BLaER1 (cell line): Measurements from ENCODE around the gene NME5.
"Not testable (repeated sequence)": the region's sequence is repeated elsewhere in the genome, so short reads cannot be mapped to it uniquely, and the experiment has no call there.

ENCODE experiments used
- H3K27ac ChIP-seq: shearing (Covaris generic); formaldehyde crosslinking; 2 replicates; pipeline ENCODE4 v1.8.1; 2022
- H3K27me3 ChIP-seq: shearing (Covaris generic); formaldehyde crosslinking; 2 replicates; pipeline ENCODE4 v1.8.1; 2022
- H3K36me3 ChIP-seq: shearing (Covaris generic); formaldehyde crosslinking; 2 replicates; pipeline ENCODE4 v1.8.1; 2022
- H3K4me1 ChIP-seq: shearing (Covaris generic); formaldehyde crosslinking; 2 replicates; pipeline ENCODE4 v1.8.1; 2022
- H3K4me2 ChIP-seq: shearing (Covaris generic); formaldehyde crosslinking; 2 replicates; pipeline ENCODE4 v1.8.1; 2022
- H3K4me3 ChIP-seq: shearing (Covaris generic); formaldehyde crosslinking; 2 replicates; pipeline ENCODE4 v1.8.1; 2022
- H3K9ac ChIP-seq: shearing (Covaris generic); formaldehyde crosslinking; 2 replicates; pipeline ENCODE4 v1.8.1; 2022
- H3K9me3 ChIP-seq: shearing (Covaris generic); formaldehyde crosslinking; 2 replicates; pipeline ENCODE4 v1.8.1; 2022
- H4K20me1 ChIP-seq: shearing (Covaris generic); formaldehyde crosslinking; 2 replicates; pipeline ENCODE4 v1.8.1; 2022
- Cebpa-rat ChIP-seq: shearing (Covaris generic); IDR thresholded peaks from 2 replicates; pipeline ENCODE4 v1.8.1; 2022

Gene NME5

DNA sequence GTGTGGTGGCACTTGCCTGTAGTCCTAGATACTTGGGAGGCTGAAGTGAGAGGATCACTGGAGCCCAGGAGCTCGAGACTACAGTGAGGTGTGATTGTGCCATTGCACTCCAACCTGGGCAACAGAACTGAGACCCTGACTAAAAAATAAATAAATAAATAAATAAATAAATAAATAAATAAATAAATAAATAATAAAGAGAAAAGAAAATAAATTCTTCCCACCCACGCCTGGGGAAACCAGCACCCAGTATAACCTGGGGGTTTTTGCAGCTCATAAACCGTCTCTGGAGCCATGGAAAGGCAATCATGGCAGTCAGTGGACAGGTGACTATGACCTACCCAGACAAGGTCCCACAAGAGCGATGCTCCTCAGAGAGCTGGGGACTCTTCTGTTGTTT lies 47.5 kb downstream of the NME5 start:
- Histone ChIP-seq H3K4me1 (peaks cover 32% of the 10 kb centered on the region), H3K36me3 (no peaks in the 10 kb centered on the region), H3K27me3 (no peaks in the 10 kb centered on the region), H3K4me2 (no peak overlapping the region), H3K9me3 (no peaks in the 10 kb centered on the region), H3K27ac (no peak overlapping the region), H3K9ac (no peak overlapping the region), H4K20me1 (no peaks in the 10 kb centered on the region), H3K4me3 (no peak overlapping the region)
- TF ChIP-seq Cebpa-rat: no peak

DNA sequence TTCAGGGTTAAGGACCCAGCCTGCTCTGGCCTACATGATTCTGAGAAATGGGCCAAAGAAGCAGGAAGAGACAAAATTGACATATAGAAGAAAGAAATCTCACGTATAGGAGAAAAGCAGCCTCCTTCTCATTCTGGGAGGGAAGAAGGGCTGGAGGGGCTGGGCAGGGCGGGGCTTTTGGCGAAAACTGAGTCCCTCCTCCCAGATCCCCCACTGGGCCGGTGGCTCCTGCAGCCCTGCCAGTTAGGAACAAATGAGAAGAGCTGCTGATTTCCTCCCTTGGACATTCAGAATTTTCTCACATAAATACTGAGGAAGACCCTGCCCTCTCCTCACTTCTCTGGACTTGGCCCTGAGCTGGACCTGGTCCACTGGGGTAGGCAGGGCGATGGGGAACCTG lies 55.5 kb downstream of the NME5 start, which contains the start of gene WNT8A:
TSS of gene WNT8A (plus strand) at position 332 of the 400 bp plus-strand sequence. CDS start 95 bp downstream, outside the sequence.
- no peak within 1 kb of the TSS for H3K9ac ChIP-seq
- H3K9me3 ChIP-seq: no peaks in the 10 kb centered on the region
- no peaks in the 10 kb centered on the region for H4K20me1 ChIP-seq
- no peak within 1 kb of the TSS for H3K4me3 ChIP-seq
- H3K27me3 ChIP-seq: no peaks in the 10 kb centered on the region
- H3K27ac ChIP-seq: no peak within 1 kb of the TSS
- no peak for TF ChIP-seq Cebpa-rat
- H3K4me2 ChIP-seq: no peak within 1 kb of the TSS
- H3K36me3 ChIP-seq: no peaks in the 10 kb centered on the region
- H3K4me1 ChIP-seq: peaks cover 8% of the 10 kb centered on the region

DNA sequence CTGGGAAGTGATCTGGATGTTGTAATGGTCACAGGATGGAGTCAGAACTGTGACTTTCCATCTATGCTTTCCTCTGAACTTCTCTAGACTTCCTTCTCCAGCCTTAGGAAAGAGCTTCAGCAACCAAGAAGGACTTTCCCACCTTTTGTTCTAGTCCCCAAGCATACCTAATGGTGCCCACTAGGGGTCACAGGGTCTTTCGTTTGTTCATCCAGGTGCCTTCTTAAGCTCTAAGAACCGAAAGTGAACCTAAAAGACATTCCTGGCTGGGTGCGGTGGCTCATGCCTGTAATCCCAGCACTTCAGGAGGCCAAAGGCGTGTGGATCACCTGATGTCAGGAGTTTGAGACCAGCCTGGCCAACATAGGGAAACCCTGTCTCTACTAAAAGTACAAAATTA lies 57.2 kb downstream of the NME5 start:
- H3K27ac ChIP-seq: no peak overlapping the region
- H3K4me3 ChIP-seq: no peak overlapping the region
- TF ChIP-seq Cebpa-rat: no peak
- no peaks in the 10 kb centered on the region for H3K27me3 ChIP-seq
- H4K20me1 ChIP-seq: no peaks in the 10 kb centered on the region
- H3K9me3 ChIP-seq: no peaks in the 10 kb centered on the region
- peaks cover 8% of the 10 kb centered on the region for H3K4me1 ChIP-seq
- H3K9ac ChIP-seq: no peak overlapping the region
- H3K4me2 ChIP-seq: no peak overlapping the region
- H3K36me3 ChIP-seq: no peaks in the 10 kb centered on the region

DNA sequence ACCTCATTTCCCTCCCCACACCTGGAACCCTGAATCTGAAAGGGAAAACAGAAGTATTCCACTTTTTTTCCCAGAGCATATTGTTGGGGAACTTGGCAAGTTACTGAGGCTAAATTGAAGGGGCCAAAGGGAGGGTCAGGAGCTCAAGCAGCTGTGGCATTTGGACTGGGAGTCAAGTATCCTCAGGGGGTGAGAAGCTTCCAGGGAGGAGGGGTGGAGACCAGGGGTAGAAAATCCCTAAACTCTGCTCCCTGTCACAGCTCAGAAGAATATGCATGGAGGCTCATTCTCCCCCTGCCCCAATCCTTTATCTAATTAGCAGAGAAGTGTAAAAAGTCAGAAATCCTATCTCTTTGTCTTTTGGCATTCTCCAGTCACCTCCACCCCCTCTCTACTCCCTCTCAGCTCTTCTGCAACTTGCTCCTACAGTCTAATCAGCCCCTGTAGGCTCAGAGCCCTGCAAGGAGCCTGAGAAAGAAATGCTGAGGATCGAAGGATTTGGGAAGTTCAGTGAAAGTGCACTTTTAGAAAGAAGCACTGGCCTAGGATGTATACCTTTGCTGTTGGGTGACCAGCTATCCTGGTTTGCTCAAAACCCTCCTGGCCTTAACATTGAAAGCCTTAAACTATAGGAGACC lies 61.1 kb downstream of the NME5 start:
- Histone ChIP-seq H3K9me3 (no peaks in the 10 kb centered on the region), H3K4me3 (no peak overlapping the region), H3K36me3 (no peaks in the 10 kb centered on the region), H3K27ac (no peak overlapping the region), H3K9ac (no peak overlapping the region), H3K4me2 (no peak overlapping the region), H4K20me1 (no peaks in the 10 kb centered on the region), H3K4me1 (peaks cover 8% of the 10 kb centered on the region), H3K27me3 (no peaks in the 10 kb centered on the region)
- no peak for TF ChIP-seq Cebpa-rat

DNA sequence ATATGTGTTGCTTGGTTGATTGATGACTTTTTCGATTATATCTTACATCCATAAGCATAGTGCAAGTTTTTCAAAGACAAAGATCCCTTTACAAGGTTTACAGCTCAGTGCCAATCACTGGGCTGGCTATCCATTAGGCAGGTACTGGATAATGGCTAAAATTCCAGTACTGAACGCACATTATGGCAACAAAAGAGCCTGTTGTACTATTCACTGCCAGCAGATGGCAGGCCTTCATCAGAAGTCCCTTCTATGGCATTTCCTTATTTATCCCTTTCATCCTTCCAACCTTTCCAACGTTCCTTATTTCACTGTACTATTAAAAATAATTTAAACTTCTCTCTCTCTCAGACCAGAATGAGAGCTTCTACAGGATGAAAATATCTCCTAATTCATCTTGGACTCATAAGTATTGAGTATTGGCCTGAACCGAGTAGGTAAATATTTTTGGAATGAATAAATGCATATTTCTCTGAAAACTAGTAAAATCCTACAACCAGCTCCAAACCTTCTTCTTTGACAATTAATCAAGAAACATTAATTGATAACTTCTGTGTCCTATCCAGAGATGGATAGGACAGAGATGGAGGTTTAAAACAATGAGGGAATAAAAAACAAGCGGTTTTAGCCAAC lies 62.0 kb downstream of the NME5 start:
- no peak overlapping the region for H3K4me2 ChIP-seq
- no peak overlapping the region for H3K4me3 ChIP-seq
- H3K9ac ChIP-seq: no peak overlapping the region
- H3K36me3 ChIP-seq: no peaks in the 10 kb centered on the region
- H3K27ac ChIP-seq: no peak overlapping the region
- H3K9me3 ChIP-seq: no peaks in the 10 kb centered on the region
- no peak for TF ChIP-seq Cebpa-rat
- peaks cover 8% of the 10 kb centered on the region for H3K4me1 ChIP-seq
- H3K27me3 ChIP-seq: no peaks in the 10 kb centered on the region
- no peaks in the 10 kb centered on the region for H4K20me1 ChIP-seq

DNA sequence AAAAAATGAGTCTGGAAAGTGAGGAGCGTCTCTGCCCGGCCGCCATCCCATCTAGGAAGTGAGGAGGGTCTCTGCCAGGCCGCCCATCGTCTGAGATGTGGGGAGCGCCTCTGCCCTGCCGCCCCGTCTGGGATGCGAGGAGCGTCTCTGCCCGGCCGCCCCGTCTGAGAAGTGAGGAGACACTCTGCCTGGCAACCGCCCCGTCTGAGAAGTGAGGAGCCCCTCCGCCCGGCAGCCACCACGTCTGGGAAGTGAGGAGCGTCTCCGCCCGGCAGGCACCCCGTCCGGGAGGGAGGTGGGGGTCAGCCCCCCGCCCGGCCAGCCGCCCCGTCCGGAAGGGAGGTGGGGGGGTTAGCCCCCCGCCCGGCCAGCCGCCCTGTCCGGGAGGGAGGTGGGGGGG lies 69.2 kb downstream of the NME5 start:
- H3K9me3 ChIP-seq, H3K36me3 ChIP-seq, H3K4me1 ChIP-seq, H3K27me3 ChIP-seq, H4K20me1 ChIP-seq, H3K4me3 ChIP-seq, H3K9ac ChIP-seq, H3K4me2 ChIP-seq, H3K27ac ChIP-seq: not testable (repeated sequence)

DNA sequence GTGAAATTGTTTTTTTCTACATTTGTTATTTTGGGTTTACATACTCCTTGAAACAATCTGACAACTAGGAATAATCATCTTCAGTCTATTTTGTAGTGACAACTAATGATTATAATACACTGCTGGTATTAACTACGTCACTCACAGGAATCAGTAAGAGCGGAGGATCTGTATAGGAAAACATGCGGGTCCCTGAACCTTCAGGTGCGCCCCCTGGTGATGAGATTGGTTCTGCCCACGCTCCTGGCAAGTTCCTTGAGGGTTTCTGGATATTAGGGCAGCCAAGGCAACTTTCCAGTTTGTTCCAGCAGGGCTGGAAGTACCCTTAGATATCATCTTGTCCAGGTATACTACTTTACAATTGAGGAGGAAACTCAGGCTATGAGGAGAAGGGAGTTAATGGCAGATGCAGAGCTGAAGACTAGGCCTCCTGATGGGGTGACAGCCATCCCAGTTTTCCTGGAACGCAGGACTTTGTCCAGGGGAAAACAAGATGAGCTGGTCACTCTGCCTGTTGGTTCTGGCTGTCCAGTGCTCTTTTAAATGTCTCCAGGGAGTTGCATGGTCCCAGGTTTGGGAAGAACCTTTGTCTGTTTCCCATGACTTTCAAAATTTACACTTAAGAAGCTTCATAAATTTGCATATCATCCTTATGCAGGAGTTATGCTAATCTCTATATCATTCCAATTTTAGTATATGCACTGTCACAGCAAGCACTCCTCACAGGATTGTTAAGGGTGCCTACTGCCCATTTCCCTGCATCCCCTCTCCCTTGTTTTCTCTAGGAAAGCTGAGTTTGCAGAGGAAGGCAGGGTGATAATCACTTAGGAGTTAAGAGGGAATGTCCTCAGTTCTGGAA lies 70.3 kb downstream of the NME5 start:
- Histone ChIP-seq H3K27ac (no peak overlapping the region), H3K4me2 (no peak overlapping the region), H3K9me3 (no peaks in the 10 kb centered on the region), H3K9ac (no peak overlapping the region), H4K20me1 (no peaks in the 10 kb centered on the region), H3K4me1 (no peaks in the 10 kb centered on the region), H3K27me3 (no peaks in the 10 kb centered on the region), H3K36me3 (no peaks in the 10 kb centered on the region), H3K4me3 (no peak overlapping the region)
- TF ChIP-seq Cebpa-rat: no peak

DNA sequence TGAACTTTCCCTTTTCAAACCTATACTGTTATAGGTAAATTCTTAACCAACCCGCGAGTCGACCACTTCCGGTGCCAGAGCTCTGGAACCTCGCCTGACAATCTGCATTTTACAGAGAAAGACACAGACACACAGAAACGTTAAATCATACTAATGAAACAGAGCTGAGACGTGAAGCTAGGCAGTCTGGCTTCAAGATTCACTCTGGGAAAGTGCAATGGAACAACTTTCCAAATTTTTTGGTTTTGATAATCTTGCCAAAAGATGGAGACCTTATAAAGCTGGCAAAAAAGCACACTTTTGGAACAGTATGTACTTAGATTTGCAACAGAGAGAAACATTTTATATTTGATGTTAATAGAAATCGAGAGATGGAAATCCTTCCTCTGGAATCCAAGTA lies 71.3 kb downstream of the NME5 start:
- no peak overlapping the region for H3K9ac ChIP-seq
- H3K9me3 ChIP-seq: no peaks in the 10 kb centered on the region
- H3K27me3 ChIP-seq: no peaks in the 10 kb centered on the region
- H3K4me2 ChIP-seq: no peak overlapping the region
- TF ChIP-seq Cebpa-rat: no peak
- H3K27ac ChIP-seq: no peak overlapping the region
- no peaks in the 10 kb centered on the region for H4K20me1 ChIP-seq
- H3K4me3 ChIP-seq: no peak overlapping the region
- no peaks in the 10 kb centered on the region for H3K4me1 ChIP-seq
- H3K36me3 ChIP-seq: no peaks in the 10 kb centered on the region
